Measurements from ENCODE around the gene CCNL2.

The CCNL2 gene

GRCh38 chr1:1354271-1355247 lies 44.6 kb downstream of the CCNL2 start:
- no peak for DNase-seq

- DNase-seq = no peak
Measured at GRCh38 chr1:1353389-1354151, 45.6 kb downstream of the CCNL2 start.

GRCh38 chr1:1352786-1353388 lies 46.2 kb downstream of the CCNL2 start:
- DNase-seq = no peak

GRCh38 chr1:1351511-1352427 lies 47.4 kb downstream of the CCNL2 start:
- no peak for DNase-seq

- DNase-seq = peak; percentile 83
Measured at GRCh38 chr1:1349256-1350012, 49.7 kb downstream of the CCNL2 start, which contains the start of gene DVL1. TSS of gene DVL1 (minus strand) at chr1:1349418. CDS start at chr1:1349065, 353 bp downstream.

GRCh38 chr1:1348420-1349255 lies 50.5 kb downstream of the CCNL2 start:
- no peak for DNase-seq

GRCh38 chr1:1347663-1348419 lies 51.3 kb downstream of the CCNL2 start:
- no peak for DNase-seq

- DNase-seq = no peak
Measured at GRCh38 chr1:1347026-1347595, 52.0 kb downstream of the CCNL2 start.

- DNase-seq = no peak
Measured at GRCh38 chr1:1346501-1346890, 52.6 kb downstream of the CCNL2 start.

- DNase-seq = no peak
Measured at GRCh38 chr1:1345860-1346500, 53.2 kb downstream of the CCNL2 start.

GRCh38 chr1:1345384-1345783 lies 53.8 kb downstream of the CCNL2 start:
- no peak for DNase-seq

- DNase-seq = peak; percentile 59
Measured at GRCh38 chr1:1344655-1345361, 54.3 kb downstream of the CCNL2 start.

- no peak for DNase-seq
Measured at GRCh38 chr1:1343811-1344421, 55.2 kb downstream of the CCNL2 start.

GRCh38 chr1:1342584-1343115 lies 56.5 kb downstream of the CCNL2 start:
- DNase-seq = no peak

GRCh38 chr1:1342061-1342562 lies 57.0 kb downstream of the CCNL2 start:
- no peak for DNase-seq

GRCh38 chr1:1341549-1342021 lies 57.5 kb downstream of the CCNL2 start:
- DNase-seq = no peak

Data from suppressor macrophage treated with lipopolysaccharide for 4 hours (primary cell).